ENCODE data around the gene RAI1.
A peak's percentile ranks its signal among the peaks of the same experiment; 100 is the strongest.

The RAI1 gene

DNA sequence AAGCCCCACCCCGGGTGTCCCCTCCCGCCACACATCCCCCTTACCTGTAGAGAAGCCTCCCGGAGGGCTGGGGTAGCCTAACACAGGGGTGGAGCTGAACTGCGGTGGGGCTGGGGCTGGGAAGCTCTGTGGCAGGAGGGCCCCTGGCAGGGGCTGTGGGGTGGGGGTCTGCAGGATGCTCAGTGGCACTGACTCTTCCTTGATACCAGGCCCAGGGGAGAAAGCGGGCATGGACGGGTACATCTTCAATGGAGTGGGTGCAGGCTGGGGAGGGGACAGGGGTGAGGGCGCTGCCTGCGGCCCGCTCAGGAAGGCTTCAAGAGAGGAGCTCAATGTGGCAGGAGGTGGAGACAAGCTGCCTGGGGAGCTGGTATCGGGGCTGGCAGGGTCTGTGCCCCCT is 138.8 kb downstream of the RAI1 start:
- DNase-seq, result no peak

DNA sequence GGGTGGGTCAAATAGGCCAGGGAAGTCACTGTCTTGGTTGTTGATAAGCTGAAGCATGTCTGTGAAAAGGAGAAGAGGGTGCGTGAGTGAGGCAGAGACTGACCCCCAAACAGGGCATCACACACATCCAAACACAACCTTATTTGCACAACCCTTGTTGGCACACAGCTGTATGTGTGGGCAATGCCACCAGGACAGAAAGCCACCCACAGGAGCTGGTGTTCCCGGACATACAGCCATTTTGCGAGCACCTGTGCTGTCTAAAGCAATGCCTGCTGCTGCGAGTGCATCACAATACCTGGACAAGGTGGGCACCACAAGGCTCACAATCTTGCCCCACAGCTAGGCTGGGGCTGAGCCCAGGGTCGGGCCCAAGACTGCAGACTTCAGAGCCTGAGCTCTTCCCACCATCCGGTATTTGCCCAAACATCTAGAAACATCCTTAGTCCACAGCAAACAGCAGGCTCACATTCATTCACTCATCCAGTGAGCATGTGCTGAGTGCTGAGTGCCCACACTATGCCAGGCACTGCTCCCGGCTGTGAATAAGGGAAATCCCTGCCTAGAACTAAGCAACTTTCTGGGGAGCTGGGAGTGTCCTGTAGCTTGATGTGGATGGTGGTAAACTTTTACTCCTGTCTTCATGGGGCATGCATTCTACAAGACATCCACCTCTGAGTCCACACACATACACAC is 139.4 kb downstream of the RAI1 start:
- no peak for DNase-seq

- DNase-seq, result no peak
These were observed 140.9 kb downstream of the RAI1 start for GRCh38 chr17:17822189-17822588.

DNA sequence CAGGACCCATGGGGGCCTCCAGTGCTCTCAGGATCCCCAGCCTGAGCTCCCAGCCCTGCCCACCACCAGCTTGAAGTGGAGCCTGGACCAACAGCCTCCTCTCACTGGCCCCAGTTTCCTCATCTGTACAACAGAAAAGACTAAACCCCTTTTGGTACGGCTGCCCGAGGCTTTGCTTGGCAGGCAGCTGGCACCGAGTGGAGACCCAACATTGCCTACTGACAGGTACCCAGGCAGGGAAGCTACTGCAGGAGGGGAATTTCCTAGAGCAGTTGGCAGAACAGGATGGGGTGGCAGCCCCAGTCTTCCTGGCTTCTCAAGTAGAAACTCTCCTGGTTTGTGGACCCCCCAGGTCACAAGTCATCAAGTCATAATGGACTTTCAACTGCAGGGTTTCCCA is 141.4 kb downstream of the RAI1 start:
- DNase-seq, result no peak

- peak; percentile 88 for DNase-seq
These were observed 142.3 kb downstream of the RAI1 start for GRCh38 chr17:17823433-17824118.

- peak; percentile 36 for DNase-seq
These were observed 143.0 kb downstream of the RAI1 start for GRCh38 chr17:17824119-17824782.

- peak; percentile 34 for DNase-seq
These were observed 143.7 kb downstream of the RAI1 start for GRCh38 chr17:17824783-17825614.

DNA sequence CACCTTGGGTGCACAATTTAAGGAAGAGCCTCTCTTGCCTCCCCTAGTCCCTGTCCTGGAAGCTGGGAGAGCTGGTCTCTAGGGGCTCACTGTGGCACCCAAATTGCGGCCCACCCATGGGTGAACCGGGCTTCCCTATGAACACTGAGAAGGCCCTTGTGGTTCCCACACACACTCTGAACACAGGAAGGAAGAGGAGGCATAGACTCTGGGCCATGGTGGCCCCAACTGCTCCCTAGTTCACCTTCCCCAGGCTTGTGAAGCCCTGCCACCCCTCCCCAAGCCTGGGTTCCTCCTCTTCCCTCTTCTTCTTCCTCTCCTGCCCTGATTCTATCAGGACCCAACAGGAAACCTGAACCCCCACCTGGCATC is 145.1 kb downstream of the RAI1 start:
- DNase-seq, result no peak

DNA sequence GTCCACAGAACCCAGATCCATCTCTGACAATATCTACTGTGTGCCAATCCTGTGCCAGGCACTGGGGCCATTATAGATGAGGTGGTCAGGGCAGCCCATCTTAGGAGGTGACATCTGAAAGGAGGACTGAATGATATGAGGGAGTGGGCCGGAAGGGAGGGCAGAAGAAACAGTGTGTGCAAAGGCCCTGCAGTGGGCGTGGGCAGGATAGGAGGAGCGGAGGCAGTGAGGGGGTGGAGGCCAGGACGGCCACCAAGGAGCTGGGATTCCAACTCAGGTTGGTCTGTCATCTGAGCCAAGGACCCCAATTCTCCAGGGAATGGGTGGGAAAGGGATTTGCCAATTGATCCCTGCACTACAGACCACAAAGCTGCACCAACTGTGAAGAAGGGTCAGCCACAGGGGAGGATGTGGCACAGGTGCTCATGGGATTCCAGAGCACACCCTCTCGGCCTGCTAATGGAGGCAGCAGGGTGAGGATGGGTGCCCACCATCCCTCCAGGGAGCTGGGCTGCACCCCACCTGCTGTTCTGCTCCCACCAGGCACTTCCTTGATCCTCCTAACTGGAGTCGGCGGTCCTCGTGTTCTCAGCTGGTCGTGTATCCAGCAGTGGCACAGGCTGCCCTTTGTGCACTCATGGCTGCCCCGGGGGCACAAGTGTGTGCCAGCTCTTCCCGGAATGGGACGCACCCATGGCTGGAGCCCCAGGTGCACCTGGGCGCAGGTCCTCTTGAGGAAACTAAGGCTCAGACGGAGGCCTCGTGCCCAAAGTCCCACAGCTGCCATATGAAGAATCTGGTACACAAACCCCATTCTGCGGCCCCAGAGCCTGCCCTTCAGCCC is 145.9 kb downstream of the RAI1 start:
- no peak for DNase-seq

DNA sequence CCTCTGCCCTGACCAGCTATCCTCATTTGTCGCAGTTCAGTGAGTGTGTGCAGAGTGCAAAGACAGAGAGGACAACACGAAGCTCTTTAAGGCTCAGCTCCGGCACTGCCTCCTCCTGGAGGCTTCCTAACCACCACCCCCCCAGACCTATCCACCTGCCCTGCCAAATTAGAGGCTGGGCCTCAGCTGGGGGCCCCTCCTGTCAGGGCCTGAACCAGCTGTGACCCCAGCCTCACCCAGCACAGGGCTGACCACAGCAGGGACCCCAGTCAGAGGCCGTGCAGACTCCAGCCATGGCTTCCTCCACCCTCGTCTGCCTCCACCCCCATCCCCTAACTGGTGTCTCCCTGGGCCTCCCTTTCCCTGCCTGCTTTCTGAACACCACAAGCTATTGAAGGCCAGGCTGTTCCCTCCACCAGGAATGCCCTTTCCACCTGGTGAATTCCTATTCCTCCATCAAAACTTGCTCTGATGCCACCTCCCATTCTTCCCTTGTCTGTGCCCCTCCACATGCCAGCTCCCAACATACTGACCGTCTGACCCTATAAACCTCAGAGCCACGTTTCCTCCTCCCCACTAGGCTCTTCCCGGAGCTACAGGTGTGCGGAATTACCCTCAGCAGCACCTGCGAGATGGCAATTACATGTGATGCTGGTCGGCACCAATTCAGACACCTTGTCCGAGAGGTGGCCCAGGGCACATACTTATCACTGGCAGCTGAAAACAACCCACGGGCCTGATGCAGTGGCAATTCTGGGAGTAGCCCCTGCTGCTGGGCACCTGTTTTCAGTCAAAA is 146.8 kb downstream of the RAI1 start:
- no peak for DNase-seq

- DNase-seq, result no peak
These were observed 149.0 kb downstream of the RAI1 start for GRCh38 chr17:17830269-17830567.

GRCh38 chr17:17830740-17831207 is 149.5 kb downstream of the RAI1 start:
- DNase-seq, result no peak

GRCh38 chr17:17831208-17832031 is 150.2 kb downstream of the RAI1 start:
- no peak for DNase-seq

DNA sequence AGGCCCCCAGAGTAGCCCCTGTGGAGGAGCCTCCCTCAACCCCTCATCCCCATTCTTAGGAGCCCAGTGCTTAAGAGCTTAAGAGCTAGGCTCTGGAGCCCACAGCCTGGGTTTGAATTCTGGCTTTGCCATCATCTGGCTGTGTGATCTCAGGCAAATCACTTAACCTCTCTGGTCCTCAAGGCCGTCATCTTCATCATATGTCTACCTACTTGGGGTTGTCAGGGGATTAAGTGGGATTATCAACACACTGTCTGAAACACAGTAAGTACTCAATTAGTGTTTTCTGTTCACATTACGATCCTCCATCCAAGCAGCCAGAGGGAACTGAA is 150.7 kb downstream of the RAI1 start:
- DNase-seq, result no peak

DNA sequence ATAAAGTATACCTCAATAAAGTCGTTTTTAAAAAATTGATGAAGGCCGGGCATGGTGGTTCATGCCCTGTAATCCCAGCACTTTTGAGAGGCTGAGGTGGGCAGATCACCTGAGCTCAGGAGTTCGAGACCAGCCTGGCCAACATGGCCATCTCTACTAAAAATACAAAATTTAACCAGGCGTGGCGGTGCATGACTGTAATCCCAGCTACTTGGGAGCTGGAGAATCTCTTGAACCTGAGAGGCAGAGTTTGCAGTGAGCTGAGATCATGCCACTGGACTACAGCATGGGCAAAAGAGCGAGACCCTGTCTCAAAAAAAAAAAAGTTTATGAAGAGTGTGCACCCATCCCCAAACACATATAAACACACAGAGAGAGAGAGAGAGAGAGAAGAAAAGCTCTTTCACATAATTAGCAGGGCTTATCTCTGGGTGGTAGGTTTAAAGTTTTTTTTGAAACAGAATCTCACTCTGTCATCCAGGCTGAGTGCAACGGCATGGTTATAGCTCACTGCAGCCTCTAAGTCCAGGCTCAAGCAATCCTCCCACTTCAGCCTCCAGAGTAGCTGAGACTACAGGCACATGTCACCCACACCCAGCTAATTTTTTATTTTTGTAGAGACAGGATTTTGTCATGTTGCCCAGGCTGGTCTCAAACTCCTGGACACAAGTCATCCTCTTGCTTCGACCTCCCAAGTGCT is 152.6 kb downstream of the RAI1 start:
- no peak for DNase-seq

DNA sequence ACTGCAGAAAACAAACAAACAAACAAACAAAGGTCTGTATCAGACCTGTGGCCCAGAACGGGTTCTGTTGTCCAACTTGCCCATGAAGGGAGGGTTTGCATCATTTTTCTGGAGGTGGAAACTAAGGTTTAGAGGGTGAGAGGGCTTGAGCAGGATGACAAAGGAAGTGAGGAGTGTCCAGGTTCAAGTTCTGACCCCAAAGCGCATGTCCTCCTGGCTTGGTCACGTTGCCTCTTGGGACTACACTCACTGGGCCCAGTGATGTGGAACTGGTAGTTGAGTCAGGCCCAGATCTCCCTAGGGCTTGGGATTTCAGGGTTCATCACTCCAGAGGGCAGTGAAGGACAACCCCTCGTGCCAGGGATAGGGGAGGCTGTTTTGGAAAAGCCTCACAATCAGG is 153.7 kb downstream of the RAI1 start:
- no peak for DNase-seq

- DNase-seq, result no peak
These were observed 154.4 kb downstream of the RAI1 start for GRCh38 chr17:17835415-17836249.

DNA sequence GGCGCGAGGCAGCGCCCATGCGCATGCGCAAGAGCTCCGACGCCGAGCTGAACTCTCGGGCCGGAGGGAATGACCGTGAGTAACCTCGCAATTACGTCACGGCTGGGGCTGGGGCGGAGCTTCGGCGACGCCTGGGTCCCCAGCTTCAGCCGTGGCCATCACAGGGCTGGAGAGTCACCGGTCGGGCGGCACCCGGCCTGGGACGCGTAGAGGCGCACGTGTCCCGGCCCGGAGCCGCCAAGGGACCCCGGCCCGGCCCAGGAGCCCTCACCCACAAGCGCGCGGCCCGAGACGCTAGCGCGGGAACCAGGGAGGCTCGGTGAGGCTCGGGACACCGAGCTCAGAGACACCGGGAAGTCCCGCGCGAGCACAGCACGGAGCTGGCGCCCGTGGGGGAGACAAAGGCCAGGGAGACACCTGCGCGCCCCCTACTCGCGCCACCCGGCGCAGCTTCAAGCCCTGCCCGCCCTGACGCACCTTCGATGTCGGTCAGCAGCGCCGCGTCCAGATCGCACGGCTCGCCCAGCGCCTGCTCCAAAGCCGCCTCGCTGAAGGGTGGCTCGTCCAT is 155.1 kb downstream of the RAI1 start:
- DNase-seq, result peak; percentile 93

GRCh38 chr17:17836818-17837379 is 155.6 kb downstream of the RAI1 start, which contains the start of gene SREBF1:
Gene SREBF1 (minus strand): TSS chr17:17836986. CDS start chr17:17836817, 169 bp downstream.
- no peak for DNase-seq

All from NCI-H510A treated with DMSO at 0.1 percent for 48 hours (cell line).